Hematopoietic multipotent progenitor cell (in vitro differentiated cells): ENCODE data around the gene HIPK2. TPM values are rescaled to one million over a fixed set of nuclear protein-coding genes. Genes with fewer than 3 reads are reported as not detected.
A peak's percentile ranks its signal among the peaks of the same experiment; 100 is the strongest.

Experiments
- DNase-seq, 3 donors: peaks; one replicate each; pipeline ENCODE4 v3.0.0-alpha.2; 2011 to 2015; ENCODE audit warnings: low read depth in 2 of 3, low spot score in 2 of 3
- total RNA-seq: library from RNA; depleted of rRNA; stranded (reverse); fragments of >200 nt; gene quantifications from one replicate; pipeline ENCODE4 v1.2.3, GENCODE V29; 2012

Gene HIPK2
- total RNA-seq, 1 donor: 15.6 TPM

GRCh38 chr7:139783647-139784385, 6.0 kb upstream of the HIPK2 start:
- DNase-seq: no peak

GRCh38 chr7:139782932-139783331, 5.1 kb upstream of the HIPK2 start:
- DNase-seq: no peak

GRCh38 chr7:139777133-139777891, 486 bp downstream of the HIPK2 start:
- DNase-seq: peak in 2 of 3 donors; percentile 34 to 42

- peak in 2 of 3 donors; percentile 9 to 51 for DNase-seq
Observed at GRCh38 chr7:139776486-139777132, 1.2 kb downstream of the HIPK2 start.

- peak in 2 of 3 donors; percentile 81 to 91 for DNase-seq
Observed at GRCh38 chr7:139775829-139776266, 1.9 kb downstream of the HIPK2 start.

- DNase-seq: no peak
Observed at GRCh38 chr7:139774376-139774775, 3.4 kb downstream of the HIPK2 start.

- no peak for DNase-seq
Observed at GRCh38 chr7:139773371-139773770, 4.4 kb downstream of the HIPK2 start.

- no peak for DNase-seq
Observed at GRCh38 chr7:139772873-139773272, 4.9 kb downstream of the HIPK2 start.

GRCh38 chr7:139772115-139772514, 5.7 kb downstream of the HIPK2 start:
- no peak for DNase-seq

GRCh38 chr7:139771001-139771956, 6.5 kb downstream of the HIPK2 start:
- DNase-seq: no peak

- DNase-seq: no peak
Observed at GRCh38 chr7:139769761-139770160, 8.0 kb downstream of the HIPK2 start.

- DNase-seq: no peak
Observed at GRCh38 chr7:139769066-139769465, 8.7 kb downstream of the HIPK2 start.

- DNase-seq: no peak
Observed at GRCh38 chr7:139768249-139768824, 9.5 kb downstream of the HIPK2 start.

GRCh38 chr7:139767561-139767982, 10.2 kb downstream of the HIPK2 start:
- peak in 1 of 3 donors; percentile 36 for DNase-seq

GRCh38 chr7:139765143-139765542, 12.7 kb downstream of the HIPK2 start:
- no peak for DNase-seq

GRCh38 chr7:139763330-139763729, 14.5 kb downstream of the HIPK2 start:
- no peak for DNase-seq

- no peak for DNase-seq
Observed at GRCh38 chr7:139762886-139763285, 14.9 kb downstream of the HIPK2 start.

- DNase-seq: no peak
Observed at GRCh38 chr7:139758388-139758787, 19.4 kb downstream of the HIPK2 start.

- no peak for DNase-seq
Observed at GRCh38 chr7:139757968-139758367, 19.8 kb downstream of the HIPK2 start.

GRCh38 chr7:139753693-139754111, 24.1 kb downstream of the HIPK2 start:
- no peak for DNase-seq
